Stimulated activated CD8-positive, alpha-beta memory T cell treated with anti-CD3 and anti-CD28 coated beads, Interleukin-12 subunit alpha, Interleukin-12 subunit beta, amount 100 ng/mL, for 1 hour (primary cell): ENCODE data around the gene APBB2.

Experiments used
- DNase-seq: peaks from one replicate; pipeline ENCODE4 v3.0.0-alpha.2; 2020; ENCODE audit warnings: low read depth

APBB2 gene

GRCh38 chr4:40971338-40971737, 243.0 kb downstream of the APBB2 start:
- DNase-seq = no peak

- no peak for DNase-seq
Observed at GRCh38 chr4:40969501-40969900, 244.8 kb downstream of the APBB2 start.

GRCh38 chr4:40967550-40967949, 246.8 kb downstream of the APBB2 start:
- DNase-seq = no peak

DNA sequence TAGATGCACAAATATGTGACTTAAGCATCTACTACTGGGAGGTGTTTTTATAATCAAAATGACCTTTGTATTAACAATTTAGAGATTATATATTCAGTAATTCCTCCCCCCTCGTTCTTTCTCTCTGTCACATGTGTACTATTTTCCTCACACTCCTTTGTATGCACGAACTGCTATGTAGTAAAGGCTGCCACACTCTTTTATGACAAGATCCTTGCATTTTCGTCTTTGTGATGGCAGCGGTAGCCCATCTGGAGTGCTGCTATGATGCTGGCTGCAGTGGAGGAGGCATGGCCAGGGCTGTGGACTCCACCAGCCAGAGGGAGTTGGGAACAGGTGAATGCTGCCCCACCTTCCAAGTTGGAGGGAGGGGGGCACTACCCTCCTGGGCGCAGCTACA, 248.3 kb downstream of the APBB2 start:
- DNase-seq = no peak

DNA sequence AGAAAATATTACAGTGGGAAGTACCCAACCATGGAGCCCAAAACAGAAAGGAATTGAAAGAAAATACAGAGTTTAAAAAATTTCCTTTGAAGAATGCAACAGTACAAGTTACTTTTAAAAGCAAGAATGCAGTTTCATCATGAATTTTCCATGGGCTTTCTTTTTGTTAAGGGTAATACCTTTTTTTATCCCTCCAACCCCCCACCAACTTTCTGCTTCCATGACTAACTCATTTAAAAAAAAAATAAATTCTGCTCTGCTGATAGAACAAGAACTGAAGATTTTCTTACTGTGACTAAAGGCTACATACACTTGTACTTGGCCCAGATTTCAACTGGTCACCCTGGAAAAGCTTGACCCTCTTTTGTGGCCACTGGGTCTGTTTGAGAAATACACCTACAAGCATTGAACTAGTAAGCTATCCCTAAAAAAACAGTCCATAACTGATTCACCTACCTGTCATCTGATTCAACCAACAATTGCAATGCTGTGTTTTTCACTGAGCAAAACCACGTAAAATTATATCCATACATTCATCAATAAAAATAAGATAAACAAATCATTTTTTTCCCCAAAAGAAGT, 250.4 kb downstream of the APBB2 start:
- DNase-seq = no peak

GRCh38 chr4:40962551-40963180, 251.7 kb downstream of the APBB2 start:
- no peak for DNase-seq

GRCh38 chr4:40960941-40961340, 253.4 kb downstream of the APBB2 start:
- no peak for DNase-seq

- no peak for DNase-seq
Observed at GRCh38 chr4:40957281-40957680, 257.1 kb downstream of the APBB2 start.

DNA sequence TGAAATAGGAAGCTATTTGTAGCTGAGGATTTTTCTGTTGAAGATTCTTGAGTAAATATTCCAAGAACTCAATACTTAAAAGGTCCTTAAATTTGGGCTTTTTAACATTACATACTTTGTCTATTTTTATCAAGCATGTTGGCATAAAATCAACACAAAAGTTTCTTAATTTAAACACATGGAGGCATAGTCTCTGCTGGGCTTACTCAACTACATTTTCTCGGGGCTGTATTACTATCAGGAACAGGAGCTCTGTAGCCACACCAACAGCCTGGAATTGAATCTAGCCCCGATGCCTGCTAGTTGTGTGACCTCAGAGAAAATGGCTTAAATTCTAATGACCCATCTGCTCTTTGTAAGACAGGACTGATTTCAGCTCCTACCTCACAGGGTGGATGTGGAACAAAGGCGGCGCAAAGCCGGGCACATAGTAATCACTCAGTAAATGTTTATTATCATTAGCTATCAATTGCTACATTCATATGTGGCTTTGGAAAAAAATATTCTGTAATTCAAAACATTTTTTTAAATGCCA, 257.6 kb downstream of the APBB2 start:
- no peak for DNase-seq

DNA sequence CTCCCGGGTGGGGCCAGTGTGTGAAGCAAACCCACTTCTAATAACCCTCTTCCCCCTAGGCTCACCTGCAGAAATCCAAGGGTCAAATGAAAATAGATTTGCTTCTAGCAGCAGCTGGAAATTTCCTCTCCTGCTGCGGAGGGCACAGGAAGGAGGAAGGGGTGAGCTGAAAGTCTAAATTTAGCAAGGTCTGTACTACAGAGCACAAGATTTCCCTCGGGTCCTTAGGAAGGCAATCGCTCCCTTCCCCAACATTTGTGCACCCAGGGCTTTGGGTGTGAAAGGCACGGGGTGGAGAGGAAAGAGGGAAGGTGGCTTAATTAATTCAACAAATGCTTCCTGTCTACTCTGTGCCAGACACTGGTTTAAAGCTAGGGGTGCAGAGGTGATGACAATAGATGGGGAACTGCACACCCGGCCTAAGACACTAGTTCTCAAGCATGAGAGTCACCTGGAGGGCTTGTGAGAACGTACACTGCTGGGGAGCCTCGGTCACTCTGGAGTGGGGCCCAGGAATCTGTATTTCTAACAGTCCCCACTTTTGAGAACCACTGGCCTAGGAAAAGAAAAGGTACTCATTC, 260.2 kb downstream of the APBB2 start:
- no peak for DNase-seq

- DNase-seq = no peak
Observed at GRCh38 chr4:40953283-40954087, 260.9 kb downstream of the APBB2 start.

- no peak for DNase-seq
Observed at GRCh38 chr4:40952672-40953071, 261.7 kb downstream of the APBB2 start.

- DNase-seq = no peak
Observed at GRCh38 chr4:40952217-40952616, 262.1 kb downstream of the APBB2 start.

DNA sequence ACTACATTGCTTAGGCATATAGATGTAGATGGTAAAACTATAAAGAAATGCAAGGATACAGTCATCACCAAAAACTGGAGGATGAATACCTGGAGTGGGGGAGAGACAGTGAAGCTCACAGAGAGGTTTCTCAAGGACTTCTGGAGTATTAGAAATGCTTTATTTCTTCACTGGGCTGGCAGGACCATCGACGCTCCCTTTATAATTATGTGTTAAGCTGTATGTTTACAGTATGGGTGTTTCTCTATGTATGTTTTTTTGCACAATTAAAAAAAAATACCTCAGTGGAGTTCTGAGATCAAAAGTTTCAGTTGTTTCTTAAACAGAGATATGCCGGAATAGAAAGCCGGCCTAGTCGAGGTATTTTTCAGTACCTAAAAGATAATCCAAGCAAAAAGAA, 263.3 kb downstream of the APBB2 start:
- DNase-seq = no peak

DNA sequence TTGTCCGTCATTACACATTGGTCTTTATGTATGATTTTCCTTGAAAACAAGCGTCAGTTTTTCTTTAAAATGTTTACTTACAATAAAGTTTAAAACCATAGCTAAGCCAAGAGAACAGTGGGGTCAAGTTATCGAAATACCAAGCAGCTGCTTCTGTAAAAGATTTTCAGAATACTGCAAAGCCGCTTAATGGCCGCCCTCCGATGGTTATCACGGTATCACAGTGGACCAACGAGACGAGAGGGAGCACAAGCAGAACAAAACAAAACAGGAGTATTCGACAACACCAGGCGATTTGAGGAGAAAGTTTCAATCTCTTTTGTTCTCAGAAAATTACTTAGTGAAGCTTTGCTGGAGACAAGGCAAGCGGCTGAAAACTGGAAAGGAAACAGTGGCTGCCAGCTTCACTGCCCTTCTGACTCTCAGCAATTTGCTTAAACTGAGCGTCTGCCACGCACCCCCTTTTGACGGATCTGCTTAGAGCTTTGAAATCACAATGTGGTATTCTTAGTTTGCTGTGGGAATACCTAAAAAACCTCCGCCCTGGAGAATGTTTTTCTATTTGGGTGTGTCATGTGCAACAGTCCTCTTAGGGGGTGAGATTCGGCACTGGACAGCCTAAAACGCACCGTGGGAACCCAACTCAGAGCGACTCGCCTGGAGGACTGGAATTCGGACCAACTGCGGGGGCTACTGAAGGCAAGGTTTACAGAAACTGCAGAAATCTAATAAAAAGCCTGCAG, 264.8 kb downstream of the APBB2 start:
- no peak for DNase-seq

GRCh38 chr4:40948014-40948413, 266.3 kb downstream of the APBB2 start:
- DNase-seq = no peak

DNA sequence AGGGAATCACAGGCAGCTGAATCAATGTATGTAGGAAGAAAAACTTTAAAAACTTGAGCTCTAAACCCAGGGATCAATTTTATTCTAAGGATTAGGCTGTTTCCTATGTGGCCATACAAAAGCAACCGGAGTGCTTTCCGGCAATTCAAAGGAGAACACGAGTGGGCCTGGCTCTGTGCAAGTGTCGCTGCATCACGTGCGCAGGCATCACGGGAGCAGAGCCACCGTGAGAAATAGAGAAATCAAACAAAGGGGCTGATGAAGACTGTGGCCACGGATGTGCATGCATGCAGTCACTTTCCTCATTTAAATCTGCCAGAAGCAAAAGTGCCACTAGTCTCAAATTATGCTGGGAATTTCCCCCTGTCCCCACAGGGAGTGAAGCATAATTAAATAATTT, 267.7 kb downstream of the APBB2 start:
- DNase-seq = no peak

DNA sequence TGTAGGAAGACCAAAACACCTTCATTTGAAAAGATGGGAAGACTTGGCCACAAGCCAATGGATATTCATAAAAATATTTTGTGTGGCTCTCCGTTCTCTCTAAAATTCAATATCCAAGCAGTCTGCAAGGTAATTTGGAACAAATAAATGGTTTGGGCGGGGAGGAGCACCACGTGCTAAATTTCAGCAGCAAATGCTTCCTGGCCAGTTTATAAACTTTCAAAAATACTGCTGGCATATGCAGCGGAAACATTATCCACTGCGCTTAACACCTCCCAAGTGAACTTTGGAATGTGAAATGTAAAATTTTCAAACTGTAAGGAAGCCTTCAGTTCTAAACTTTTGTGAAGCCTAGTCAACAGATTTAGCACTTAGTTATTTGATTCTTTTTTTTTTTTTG, 273.6 kb downstream of the APBB2 start:
- no peak for DNase-seq

DNA sequence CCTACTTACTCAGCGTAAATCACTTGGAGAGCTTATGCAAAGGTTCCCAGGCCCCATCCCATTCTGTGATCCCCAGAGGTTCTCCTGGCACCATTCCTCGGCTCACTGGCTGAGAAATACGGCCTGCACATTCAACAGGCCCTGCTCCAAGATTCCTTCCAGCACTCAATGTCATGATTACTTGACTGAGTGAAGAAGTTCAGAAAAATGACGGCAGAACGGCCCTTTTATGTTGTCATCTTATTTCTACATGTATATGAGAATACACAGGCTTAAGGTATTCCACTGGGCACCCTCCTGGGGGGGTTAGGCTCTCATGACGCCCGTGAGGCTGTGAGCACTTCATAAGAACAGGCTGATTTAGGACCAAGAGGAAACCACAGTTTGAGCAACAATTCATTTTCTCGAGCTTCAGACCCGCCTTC, 274.0 kb downstream of the APBB2 start:
- no peak for DNase-seq

- DNase-seq = no peak
Observed at GRCh38 chr4:40939856-40940255, 274.5 kb downstream of the APBB2 start.

DNA sequence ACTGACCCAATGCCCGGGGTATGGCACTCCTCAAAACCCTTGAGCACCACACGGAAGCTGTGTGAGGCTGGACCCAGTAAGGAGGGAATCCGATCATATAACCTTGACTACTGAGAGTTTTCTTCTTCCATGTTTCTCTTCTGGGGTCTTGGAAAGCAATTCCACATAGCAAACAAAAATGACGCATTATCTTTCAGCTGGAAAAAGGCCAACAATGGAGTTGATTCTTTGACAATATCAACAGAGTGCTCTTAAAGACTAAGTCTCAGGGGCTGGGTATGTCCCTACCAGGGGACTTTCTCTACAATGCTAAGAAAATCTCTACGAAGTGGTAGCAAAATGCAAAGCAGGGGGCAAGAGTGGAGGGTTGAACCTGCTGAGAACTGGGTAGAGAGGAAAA, 276.0 kb downstream of the APBB2 start:
- DNase-seq = no peak

DNA sequence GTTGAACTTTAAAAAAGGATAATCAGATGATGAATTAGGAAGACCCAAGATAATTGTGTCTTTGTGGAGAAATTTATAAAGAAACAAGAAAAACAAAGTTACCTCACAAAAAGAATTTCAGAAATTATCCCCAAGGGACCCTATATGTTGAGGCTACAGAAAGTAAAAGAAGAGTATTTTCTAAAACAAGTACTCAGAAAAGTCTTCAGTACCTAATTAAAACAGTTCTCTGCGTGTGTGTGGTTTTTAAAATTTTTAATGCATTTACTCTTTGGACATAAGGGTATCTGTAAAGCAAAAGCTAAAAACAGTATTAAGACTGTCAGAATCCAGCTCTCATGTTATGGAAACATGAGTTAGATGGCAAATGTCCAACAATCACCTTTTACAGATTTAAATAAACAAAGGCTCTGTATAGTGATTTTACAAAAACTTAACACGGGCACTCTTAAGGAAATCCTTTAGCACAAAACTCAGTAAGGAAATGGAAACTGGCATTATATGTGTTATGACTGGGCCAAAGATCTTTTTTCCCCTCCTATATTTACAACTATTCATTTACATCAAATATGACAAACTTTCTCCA, 277.1 kb downstream of the APBB2 start:
- no peak for DNase-seq
